Stimulated activated CD4-positive, alpha-beta T cell treated with anti-CD3 and anti-CD28 coated beads, Interleukin-2, amount 100 ng/mL, for 24 hours (primary cell): ENCODE results near the gene YLPM1.
A peak's percentile ranks its signal among the peaks of the same experiment; 100 is the strongest.
"Not testable (repeated sequence)": the region's sequence is repeated elsewhere in the genome, so short reads cannot be mapped to it uniquely, and the experiment has no call there.

Source experiments
- DNase-seq, 2 donors: peaks; one replicate each; pipeline ENCODE4 v3.0.0-alpha.2; 2020

The YLPM1 gene

DNA sequence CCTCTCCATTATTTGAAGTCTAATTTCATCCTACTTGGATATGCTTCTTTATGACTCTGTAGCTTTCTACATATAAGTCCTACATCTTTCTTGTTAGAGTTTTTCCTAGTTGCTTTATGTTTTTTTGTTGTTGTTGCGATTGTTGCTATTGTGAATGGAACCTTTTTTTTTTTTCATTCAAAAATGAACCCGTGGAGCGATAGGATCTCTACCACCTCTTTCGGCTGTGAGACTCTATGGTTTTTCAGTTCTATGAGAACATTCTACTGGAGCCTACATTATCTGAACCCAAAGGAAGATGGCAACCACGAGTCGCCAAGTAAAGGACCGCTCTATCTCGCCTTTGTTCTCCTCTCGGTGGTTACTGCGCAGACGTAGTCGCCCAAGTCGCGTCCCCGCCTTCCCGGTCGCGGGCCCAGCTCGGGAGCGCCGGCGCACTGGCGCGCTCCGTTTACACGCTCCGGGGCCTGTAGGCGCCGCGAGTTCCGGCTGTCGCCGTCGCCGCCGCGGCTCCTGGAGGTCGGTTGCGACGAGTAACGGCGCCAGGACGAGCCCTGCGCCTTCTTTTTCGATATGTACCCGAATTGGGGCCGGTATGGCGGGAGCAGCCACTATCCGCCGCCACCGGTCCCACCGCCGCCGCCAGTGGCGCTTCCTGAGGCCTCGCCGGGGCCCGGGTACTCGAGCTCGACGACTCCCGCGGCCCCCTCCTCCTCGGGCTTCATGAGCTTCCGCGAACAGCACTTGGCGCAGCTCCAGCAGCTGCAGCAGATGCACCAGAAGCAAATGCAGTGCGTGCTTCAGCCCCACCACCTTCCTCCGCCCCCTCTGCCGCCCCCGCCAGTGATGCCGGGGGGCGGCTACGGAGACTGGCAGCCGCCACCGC, at the start of gene YLPM1:
YLPM1 (plus strand) TSS at position 400 of the 886 bp plus-strand sequence; CDS start at position 574, 174 bp downstream.
- peak; percentile 89 to 92 for DNase-seq

- DNase-seq: no peak
These were observed 49.8 kb upstream of the YLPM1 start for GRCh38 chr14:74713395-74713735.

DNA sequence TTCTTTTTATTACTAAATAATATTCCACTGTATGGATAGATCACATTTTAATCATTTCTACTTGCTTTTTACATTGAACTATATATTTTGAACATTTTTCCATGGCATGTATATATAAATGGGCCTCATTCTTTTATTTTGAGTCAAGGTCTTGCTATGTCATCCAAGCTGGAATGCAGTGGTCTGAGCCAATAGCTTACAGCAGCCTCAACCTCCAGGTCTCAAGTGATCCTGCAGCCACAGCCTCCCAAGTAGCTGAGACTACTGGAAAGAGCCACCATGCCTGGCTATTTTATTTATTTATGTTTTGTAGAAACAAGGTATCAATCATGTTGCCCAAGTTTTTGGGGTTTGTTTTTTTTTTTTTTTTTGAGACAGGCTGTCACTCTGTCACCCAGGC, 42.6 kb upstream of the YLPM1 start:
- no peak for DNase-seq

GRCh38 chr14:74723134-74723533, 40.0 kb upstream of the YLPM1 start:
- DNase-seq: no peak

- no peak for DNase-seq
These were observed 30.7 kb upstream of the YLPM1 start for GRCh38 chr14:74732387-74732786.

GRCh38 chr14:74733221-74733620, 29.9 kb upstream of the YLPM1 start:
- DNase-seq: no peak

DNA sequence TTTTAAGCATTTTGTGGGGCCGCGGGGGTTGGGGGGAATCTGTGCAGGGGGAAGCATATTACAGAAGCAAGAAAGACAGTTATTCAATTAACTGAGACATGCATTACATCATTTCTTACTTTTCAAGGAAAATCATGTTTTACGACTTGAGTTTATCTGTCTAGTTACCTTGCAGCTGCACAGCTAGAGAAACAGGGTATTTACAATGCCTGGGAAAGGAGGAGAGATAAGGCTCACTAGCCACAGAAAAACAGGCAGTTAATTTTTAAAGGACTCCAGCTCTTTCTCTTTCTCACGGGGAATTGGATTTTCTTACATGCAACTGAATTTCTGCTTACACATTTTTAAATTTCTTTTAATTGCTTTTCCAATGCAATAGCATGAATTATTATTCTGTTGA, 28.0 kb upstream of the YLPM1 start:
- DNase-seq: no peak

GRCh38 chr14:74737753-74738325, 25.3 kb upstream of the YLPM1 start:
- no peak for DNase-seq

GRCh38 chr14:74739293-74740030, 23.7 kb upstream of the YLPM1 start:
- no peak for DNase-seq

GRCh38 chr14:74747237-74747636, 15.9 kb upstream of the YLPM1 start:
- DNase-seq: no peak

DNA sequence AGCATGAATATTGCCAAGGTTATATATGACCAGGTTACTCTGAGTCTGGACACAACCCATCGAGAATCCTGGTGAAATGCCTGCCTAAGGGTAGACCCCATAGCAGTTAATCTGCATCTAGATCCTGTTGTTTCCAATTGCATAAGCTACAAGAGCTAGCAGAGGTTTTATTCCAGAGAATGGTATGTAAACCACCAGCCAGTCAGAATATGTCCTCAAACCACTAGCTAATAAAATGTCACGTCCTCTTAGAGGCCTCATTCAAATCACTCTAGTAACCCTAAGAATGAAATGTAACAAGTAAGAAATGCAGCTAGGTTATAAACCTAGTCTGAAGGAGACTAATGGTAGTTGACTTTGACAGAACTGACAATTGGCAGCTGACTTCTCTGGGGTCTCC, 9.0 kb upstream of the YLPM1 start:
- no peak for DNase-seq

- DNase-seq: no peak
These were observed 8.2 kb upstream of the YLPM1 start for GRCh38 chr14:74754899-74755298.

DNA sequence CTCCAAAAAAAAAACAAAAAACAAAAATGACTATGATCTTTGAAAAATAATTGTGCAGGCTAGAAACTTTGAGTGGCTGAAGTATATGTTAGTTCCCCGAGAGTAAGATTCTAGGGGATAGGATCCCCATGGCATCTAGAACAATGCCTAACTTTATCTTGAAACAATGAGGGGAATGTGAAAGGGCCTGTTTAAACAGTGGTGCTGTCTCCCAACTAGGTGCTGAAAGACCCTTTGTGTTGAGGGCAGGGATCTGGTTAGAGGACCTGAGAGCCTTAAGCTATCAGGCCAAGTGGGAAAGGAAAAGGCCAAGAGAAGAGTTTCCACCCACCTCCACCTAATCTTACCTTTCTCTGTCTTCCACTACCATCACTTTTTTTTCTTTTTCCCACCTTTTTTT, 6.8 kb upstream of the YLPM1 start:
- DNase-seq: no peak

GRCh38 chr14:74758505-74758904, 4.6 kb upstream of the YLPM1 start:
- not testable (repeated sequence) for DNase-seq

DNA sequence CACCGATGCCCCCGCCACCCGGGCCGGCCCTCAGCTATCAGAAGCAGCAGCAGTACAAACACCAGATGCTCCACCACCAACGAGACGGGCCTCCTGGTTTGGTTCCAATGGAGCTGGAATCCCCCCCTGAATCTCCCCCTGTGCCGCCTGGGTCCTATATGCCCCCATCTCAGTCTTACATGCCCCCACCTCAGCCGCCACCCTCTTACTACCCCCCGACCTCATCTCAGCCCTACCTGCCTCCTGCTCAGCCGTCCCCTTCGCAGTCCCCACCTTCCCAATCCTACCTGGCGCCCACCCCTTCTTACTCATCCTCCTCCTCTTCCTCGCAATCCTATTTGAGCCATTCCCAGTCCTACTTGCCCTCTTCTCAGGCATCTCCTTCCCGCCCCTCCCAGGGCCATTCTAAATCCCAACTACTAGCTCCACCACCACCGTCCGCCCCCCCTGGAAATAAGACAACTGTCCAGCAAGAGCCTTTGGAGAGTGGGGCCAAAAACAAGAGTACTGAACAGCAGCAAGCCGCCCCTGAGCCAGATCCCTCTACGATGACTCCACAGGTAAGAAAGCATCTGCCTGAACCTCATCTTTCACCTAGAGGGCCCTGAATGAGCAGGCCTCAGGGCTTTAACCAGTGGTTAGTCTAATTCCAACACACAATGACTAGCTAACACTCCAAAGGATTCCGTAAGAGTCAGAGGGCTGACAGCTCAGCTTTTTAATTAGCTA, 851 bp downstream of the YLPM1 start:
- peak; percentile 10 to 30 for DNase-seq

- no peak for DNase-seq
These were observed 2.6 kb downstream of the YLPM1 start for GRCh38 chr14:74765721-74766120.

- DNase-seq: no peak
These were observed 8.3 kb downstream of the YLPM1 start for GRCh38 chr14:74771399-74771798.

DNA sequence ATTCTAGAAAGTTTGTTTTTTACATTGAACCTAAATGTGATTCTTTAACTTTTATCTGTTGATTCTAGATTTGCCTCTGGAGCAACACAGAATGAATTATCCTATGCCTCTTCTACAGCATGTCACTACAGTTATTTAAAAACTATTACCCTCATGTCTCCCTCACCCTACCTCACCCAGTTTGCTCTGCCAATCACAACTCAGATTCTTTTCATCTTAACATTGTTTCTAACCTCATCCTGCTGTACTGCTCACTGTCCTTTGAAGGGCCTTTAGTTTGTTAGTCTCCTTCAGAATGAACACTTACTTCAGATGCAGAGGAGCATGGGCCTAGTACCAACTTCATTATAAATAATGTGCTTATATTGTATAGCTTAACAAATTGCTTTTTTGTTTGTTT, 21.5 kb downstream of the YLPM1 start:
- no peak for DNase-seq

GRCh38 chr14:74785056-74785613, 22.0 kb downstream of the YLPM1 start:
- DNase-seq: no peak

- DNase-seq: no peak
These were observed 23.7 kb downstream of the YLPM1 start for GRCh38 chr14:74786796-74787315.

GRCh38 chr14:74792249-74793039, 29.3 kb downstream of the YLPM1 start:
- no peak for DNase-seq
